ENCODE results near the gene CDH22.

Gene CDH22

DNA sequence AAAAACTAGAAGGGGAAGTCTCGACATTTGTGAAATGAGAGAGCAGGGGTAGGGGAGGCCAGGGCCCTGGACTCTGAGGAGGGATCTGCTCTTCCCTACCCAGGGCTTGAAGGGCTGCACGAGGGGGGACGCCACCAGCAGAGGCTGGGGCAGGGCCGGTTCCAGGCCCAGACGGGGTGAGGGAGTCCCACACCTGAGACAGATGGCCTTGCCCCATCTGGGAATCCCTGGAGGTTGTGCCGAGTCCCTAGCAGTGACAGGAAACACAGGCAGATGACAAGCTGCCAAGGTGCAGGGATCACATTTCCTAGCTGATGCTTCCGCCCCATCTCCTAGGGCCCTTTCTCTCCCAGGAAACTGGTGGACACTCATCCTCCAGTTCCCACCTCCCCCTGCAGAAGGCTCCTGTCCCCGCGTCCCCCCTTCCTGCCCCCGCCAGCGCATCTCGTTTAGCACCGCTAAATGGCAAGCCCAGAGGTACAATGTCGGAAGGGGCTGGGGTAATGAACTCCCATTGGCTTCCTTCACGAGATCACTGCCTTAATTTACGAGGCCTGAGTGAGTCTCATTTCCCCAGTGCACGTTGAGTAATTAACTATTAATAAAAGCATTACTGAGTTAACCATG, 35.2 kb upstream of the CDH22 start:
- Histone ChIP-seq H3K9me3 (ENCODE audit: control insufficient read depth in 2 of 2, low read length in 2 of 2) (no peaks in the 10 kb centered on the region), H3K36me3 (ENCODE audit: control insufficient read depth in 2 of 2, insufficient read depth in 2 of 2, low read length in 2 of 2) (peaks cover 0 to 2% of the 10 kb centered on the region in 2 donors), H3K27ac (ENCODE audit: low read length) (no peak overlapping the region), H3K4me3 (ENCODE audit: low read length in 2 of 2) (peak overlapping the region; percentile 22 to 40), H3K4me1 (ENCODE audit: control insufficient read depth, insufficient read depth, low read length) (peaks cover 12% of the 10 kb centered on the region), H3K27me3 (ENCODE audit: control insufficient read depth in 1 of 2, insufficient read depth in 2 of 2, low read length in 2 of 2) (peaks cover 36 to 46% of the 10 kb centered on the region in 2 donors), H3K9ac (ENCODE audit: low read length in 2 of 2) (no peak overlapping the region)

DNA sequence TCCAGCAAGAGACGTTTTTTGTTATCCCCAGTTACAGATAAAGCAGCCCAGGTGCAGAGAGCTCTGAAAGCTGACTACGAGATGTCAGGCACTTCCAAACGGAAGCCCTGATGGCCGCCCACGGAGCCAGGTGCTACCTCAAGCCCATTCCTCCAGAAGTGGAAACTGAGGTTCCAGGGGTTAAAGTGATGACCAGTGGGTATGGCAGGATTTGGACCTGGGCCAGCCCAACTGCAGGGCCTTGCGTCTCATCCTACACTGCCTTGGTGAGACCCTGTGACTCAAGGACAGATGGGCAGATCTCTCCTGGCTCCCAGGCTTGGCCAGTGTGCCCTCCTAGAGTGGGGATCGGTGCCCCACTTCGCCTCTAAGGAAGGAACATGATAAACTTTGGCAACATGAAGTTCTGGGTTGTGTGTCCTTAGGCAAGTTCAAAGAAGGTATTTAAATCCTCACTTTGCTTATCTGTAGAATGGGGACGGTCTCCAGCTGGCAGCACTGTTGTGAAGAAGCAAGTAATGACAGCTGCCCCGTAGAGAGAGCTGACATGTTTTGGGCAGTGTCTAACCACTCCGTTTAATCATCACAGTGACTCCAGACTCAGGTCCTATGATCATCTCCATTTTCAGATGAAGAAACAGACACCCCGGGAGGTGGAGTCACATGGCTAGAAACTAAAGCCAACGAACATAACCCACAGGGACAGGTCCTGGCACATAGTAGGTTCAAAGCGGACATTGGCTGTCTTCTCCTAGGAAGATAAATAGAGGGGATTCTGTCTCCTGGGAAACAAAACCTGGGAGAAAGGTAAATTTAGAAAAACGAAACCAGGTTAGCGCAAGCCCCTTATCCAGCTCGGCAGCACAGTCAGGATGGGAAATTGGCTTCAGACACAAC, 34.4 kb upstream of the CDH22 start:
- Histone ChIP-seq H3K27me3 (ENCODE audit: control insufficient read depth in 1 of 2, insufficient read depth in 2 of 2, low read length in 2 of 2) (peaks cover 40 to 51% of the 10 kb centered on the region in 2 donors), H3K4me3 (ENCODE audit: low read length in 2 of 2) (peak overlapping the region; percentile 22 to 40), H3K9ac (ENCODE audit: low read length in 2 of 2) (no peak overlapping the region), H3K9me3 (ENCODE audit: control insufficient read depth in 2 of 2, low read length in 2 of 2) (no peaks in the 10 kb centered on the region), H3K36me3 (ENCODE audit: control insufficient read depth in 2 of 2, insufficient read depth in 2 of 2, low read length in 2 of 2) (peaks cover 0 to 2% of the 10 kb centered on the region in 2 donors), H3K4me1 (ENCODE audit: control insufficient read depth, insufficient read depth, low read length) (peaks cover 12% of the 10 kb centered on the region), H3K27ac (ENCODE audit: low read length) (no peak overlapping the region)

GRCh38 chr20:46342010-46342378, 33.7 kb upstream of the CDH22 start:
- no peak overlapping the region for H3K9ac ChIP-seq (ENCODE audit: low read length in 2 of 2)
- H3K27ac ChIP-seq (ENCODE audit: low read length), result no peak overlapping the region
- peaks cover 12% of the 10 kb centered on the region for H3K4me1 ChIP-seq (ENCODE audit: control insufficient read depth, insufficient read depth, low read length)
- H3K9me3 ChIP-seq (ENCODE audit: control insufficient read depth in 2 of 2, low read length in 2 of 2), result no peaks in the 10 kb centered on the region
- peaks cover 45 to 58% of the 10 kb centered on the region in 2 donors for H3K27me3 ChIP-seq (ENCODE audit: control insufficient read depth in 1 of 2, insufficient read depth in 2 of 2, low read length in 2 of 2)
- no peak overlapping the region for H3K4me3 ChIP-seq (ENCODE audit: low read length in 2 of 2)
- H3K36me3 ChIP-seq (ENCODE audit: control insufficient read depth in 2 of 2, insufficient read depth in 2 of 2, low read length in 2 of 2), result peaks cover 0 to 2% of the 10 kb centered on the region in 2 donors

DNA sequence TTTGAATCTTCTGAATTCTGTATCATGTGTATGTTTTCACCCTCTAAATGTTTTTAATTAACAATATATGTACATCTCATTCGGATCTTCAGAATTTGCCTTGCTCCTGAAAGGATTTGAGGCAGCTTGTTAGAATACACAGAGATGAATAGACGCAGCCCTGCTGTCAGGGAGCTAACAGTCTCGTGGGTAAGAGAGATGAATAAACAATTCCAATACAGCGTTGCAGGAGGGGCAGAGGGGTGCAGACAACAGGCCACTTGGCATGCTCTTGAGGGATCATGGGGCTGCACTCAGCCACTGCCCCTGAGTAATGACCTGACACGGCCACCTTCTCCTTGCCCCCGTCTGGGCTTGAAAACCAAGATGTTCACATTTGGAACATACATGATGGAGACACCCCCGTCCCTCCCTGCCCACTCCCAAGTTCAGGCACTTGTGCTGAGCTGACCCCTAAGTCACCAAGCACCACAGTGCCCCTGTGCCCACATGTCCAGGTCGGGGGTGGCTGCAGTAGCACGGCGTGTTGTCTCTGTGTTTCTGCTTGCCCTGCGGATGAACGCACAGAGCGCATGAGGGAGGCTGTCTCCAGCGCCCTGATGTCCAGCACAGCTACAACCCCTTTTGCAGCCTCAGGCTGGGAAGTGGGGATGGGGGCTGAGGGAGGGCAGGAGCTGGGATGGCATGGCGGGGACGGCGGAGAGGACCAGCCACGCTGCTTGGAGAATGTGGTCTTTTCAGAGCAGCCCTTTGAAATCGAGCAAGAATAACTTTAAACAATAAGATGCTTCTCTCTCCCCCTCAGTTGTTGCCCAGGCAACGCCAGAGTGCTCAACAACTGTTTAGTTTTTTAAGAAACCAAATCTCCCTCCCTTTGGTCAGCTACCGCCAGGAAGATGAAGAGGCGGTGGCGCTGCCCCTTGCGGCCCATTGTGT, 33.0 kb upstream of the CDH22 start:
- Histone ChIP-seq H3K36me3 (ENCODE audit: control insufficient read depth in 2 of 2, insufficient read depth in 2 of 2, low read length in 2 of 2) (peaks cover 0 to 2% of the 10 kb centered on the region in 2 donors), H3K9ac (ENCODE audit: low read length in 2 of 2) (no peak overlapping the region), H3K27ac (ENCODE audit: low read length) (no peak overlapping the region)

DNA sequence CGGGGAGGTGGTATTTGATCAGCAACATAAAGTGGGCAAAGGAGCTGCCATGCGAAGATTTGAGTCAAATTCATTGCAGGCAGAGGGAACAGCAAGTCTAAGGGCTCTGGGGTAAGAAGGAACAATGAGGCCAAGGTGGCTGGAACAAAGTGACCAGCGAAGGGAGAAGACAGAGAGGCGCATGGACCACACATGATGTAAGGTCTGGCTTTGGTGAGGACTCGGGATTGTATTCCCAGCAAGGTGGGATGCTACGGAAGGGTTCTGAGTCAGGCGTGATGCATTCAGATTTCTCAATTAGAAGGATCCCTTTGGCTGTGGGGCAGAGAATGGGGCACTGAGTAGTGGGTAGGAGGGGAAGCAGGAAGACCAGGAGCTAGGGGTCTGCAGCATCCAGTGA, 30.7 kb upstream of the CDH22 start:
- no peak overlapping the region for H3K9ac ChIP-seq (ENCODE audit: low read length in 2 of 2)
- H3K36me3 ChIP-seq (ENCODE audit: control insufficient read depth in 2 of 2, insufficient read depth in 2 of 2, low read length in 2 of 2), result no peaks in the 10 kb centered on the region
- H3K4me3 ChIP-seq (ENCODE audit: low read length in 2 of 2), result no peak overlapping the region
- H3K9me3 ChIP-seq (ENCODE audit: control insufficient read depth in 2 of 2, low read length in 2 of 2), result no peaks in the 10 kb centered on the region
- H3K27me3 ChIP-seq (ENCODE audit: control insufficient read depth in 1 of 2, insufficient read depth in 2 of 2, low read length in 2 of 2), result peaks cover 58 to 79% of the 10 kb centered on the region in 2 donors
- H3K4me1 ChIP-seq (ENCODE audit: control insufficient read depth, insufficient read depth, low read length), result peaks cover 12% of the 10 kb centered on the region
- no peak overlapping the region for H3K27ac ChIP-seq (ENCODE audit: low read length)

More for the DNA sequence above, 33.0 kb upstream of the CDH22 start:
- no peaks in the 10 kb centered on the region for H3K9me3 ChIP-seq (ENCODE audit: control insufficient read depth in 2 of 2, low read length in 2 of 2)
- H3K4me1 ChIP-seq (ENCODE audit: control insufficient read depth, insufficient read depth, low read length), result peaks cover 12% of the 10 kb centered on the region
- H3K4me3 ChIP-seq (ENCODE audit: low read length in 2 of 2), result peak overlapping the region in 1 of 2 donors; percentile 15
- peaks cover 48 to 63% of the 10 kb centered on the region in 2 donors for H3K27me3 ChIP-seq (ENCODE audit: control insufficient read depth in 1 of 2, insufficient read depth in 2 of 2, low read length in 2 of 2)

DNA sequence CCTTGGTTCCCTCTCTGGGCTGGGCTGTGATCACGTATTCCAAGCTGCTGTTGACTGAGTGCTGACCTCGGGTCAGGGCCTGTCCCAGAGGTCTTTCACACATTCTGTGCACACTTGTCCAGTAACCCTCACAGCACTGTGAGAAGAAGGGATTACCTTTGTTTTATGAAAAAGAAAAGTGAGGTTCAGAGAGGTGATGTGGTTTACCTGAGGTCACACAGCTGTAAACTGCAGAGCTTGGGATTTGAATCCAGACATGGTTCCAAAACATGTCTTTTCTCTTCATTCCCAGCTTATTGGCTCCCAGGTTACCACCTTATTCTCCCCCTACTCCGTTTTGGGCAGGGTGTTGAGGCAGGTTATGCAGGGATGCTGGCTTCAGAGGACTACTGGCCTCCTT, 28.4 kb upstream of the CDH22 start:
- Histone ChIP-seq H3K4me1 (ENCODE audit: control insufficient read depth, insufficient read depth, low read length) (peaks cover 4% of the 10 kb centered on the region), H3K9ac (ENCODE audit: low read length in 2 of 2) (no peak overlapping the region), H3K27me3 (ENCODE audit: control insufficient read depth in 1 of 2, insufficient read depth in 2 of 2, low read length in 2 of 2) (peaks cover 55 to 79% of the 10 kb centered on the region in 2 donors), H3K9me3 (ENCODE audit: control insufficient read depth in 2 of 2, low read length in 2 of 2) (no peaks in the 10 kb centered on the region), H3K36me3 (ENCODE audit: control insufficient read depth in 2 of 2, insufficient read depth in 2 of 2, low read length in 2 of 2) (no peaks in the 10 kb centered on the region), H3K4me3 (ENCODE audit: low read length in 2 of 2) (no peak overlapping the region), H3K27ac (ENCODE audit: low read length) (no peak overlapping the region)

DNA sequence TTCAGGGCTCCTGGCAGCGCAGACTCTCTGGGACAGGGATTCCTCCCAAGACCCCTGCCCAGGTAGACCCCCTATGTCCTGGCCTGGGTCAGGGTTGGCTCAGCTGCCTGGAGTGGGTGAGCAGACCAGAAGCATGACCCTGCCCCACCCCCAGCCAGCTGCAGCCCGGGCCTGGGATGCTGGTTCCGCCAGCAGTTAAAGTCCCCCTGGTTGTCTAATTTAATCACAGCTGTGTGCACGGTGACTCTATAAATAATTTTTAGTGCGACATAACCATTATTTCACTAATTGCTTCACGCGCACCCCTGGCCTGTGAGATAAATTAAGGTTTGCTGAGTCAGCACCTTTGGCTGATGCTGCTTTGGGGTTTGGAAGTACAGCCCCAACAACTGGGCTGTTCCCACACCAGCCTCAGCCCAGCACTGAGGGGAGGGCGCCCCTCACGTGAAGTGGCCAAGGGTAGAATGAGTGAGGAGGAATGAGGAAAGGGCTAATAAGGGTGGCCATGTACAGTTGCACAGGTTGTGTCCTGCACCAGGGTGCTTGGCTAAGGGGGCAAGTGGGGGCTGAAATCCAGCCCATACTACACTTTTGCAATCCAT, 26.1 kb upstream of the CDH22 start:
- Histone ChIP-seq H3K9ac (ENCODE audit: low read length in 2 of 2) (no peak overlapping the region), H3K27ac (ENCODE audit: low read length) (no peak overlapping the region), H3K27me3 (ENCODE audit: control insufficient read depth in 1 of 2, insufficient read depth in 2 of 2, low read length in 2 of 2) (peaks cover 57 to 71% of the 10 kb centered on the region in 2 donors)

GRCh38 chr20:46333161-46333991, 25.1 kb upstream of the CDH22 start:
- H3K4me3 ChIP-seq (ENCODE audit: low read length in 2 of 2), result no peak overlapping the region
- H3K27ac ChIP-seq (ENCODE audit: low read length), result no peak overlapping the region
- H3K27me3 ChIP-seq (ENCODE audit: control insufficient read depth in 1 of 2, insufficient read depth in 2 of 2, low read length in 2 of 2), result peaks cover 58 to 66% of the 10 kb centered on the region in 2 donors
- no peaks in the 10 kb centered on the region for H3K36me3 ChIP-seq (ENCODE audit: control insufficient read depth in 2 of 2, insufficient read depth in 2 of 2, low read length in 2 of 2)
- H3K4me1 ChIP-seq (ENCODE audit: control insufficient read depth, insufficient read depth, low read length), result no peaks in the 10 kb centered on the region
- no peaks in the 10 kb centered on the region for H3K9me3 ChIP-seq (ENCODE audit: control insufficient read depth in 2 of 2, low read length in 2 of 2)
- H3K9ac ChIP-seq (ENCODE audit: low read length in 2 of 2), result no peak overlapping the region

More for the DNA sequence above, 26.1 kb upstream of the CDH22 start:
- H3K4me3 ChIP-seq (ENCODE audit: low read length in 2 of 2), result no peak overlapping the region
- H3K36me3 ChIP-seq (ENCODE audit: control insufficient read depth in 2 of 2, insufficient read depth in 2 of 2, low read length in 2 of 2), result no peaks in the 10 kb centered on the region
- no peaks in the 10 kb centered on the region for H3K9me3 ChIP-seq (ENCODE audit: control insufficient read depth in 2 of 2, low read length in 2 of 2)
- no peaks in the 10 kb centered on the region for H3K4me1 ChIP-seq (ENCODE audit: control insufficient read depth, insufficient read depth, low read length)

GRCh38 chr20:46332373-46333160, 24.3 kb upstream of the CDH22 start:
- no peak overlapping the region for H3K27ac ChIP-seq (ENCODE audit: low read length)

More at GRCh38 chr20:46332373-46333160, 24.3 kb upstream of the CDH22 start:
- Histone ChIP-seq H3K4me3 (ENCODE audit: low read length in 2 of 2) (no peak overlapping the region), H3K9ac (ENCODE audit: low read length in 2 of 2) (no peak overlapping the region), H3K4me1 (ENCODE audit: control insufficient read depth, insufficient read depth, low read length) (no peaks in the 10 kb centered on the region), H3K9me3 (ENCODE audit: control insufficient read depth in 2 of 2, low read length in 2 of 2) (no peaks in the 10 kb centered on the region), H3K27me3 (ENCODE audit: control insufficient read depth in 1 of 2, insufficient read depth in 2 of 2, low read length in 2 of 2) (peaks cover 58 to 61% of the 10 kb centered on the region in 2 donors), H3K36me3 (ENCODE audit: control insufficient read depth in 2 of 2, insufficient read depth in 2 of 2, low read length in 2 of 2) (no peaks in the 10 kb centered on the region)
